HG02938 (cell line): ENCODE measurements around the gene DCHS1.

Source experiments
- ATAC-seq: cut with Tn5 transposase; IDR thresholded peaks from one replicate; pipeline ENCODE4 v1.9.1; 2021; ENCODE audit warnings: mild to moderate bottlenecking, moderate library complexity; ENCODE audit not compliant: unreplicated experiment

The DCHS1 gene

GRCh38 chr11:6596239-6596877, 59.3 kb downstream of the DCHS1 start:
- ATAC-seq = no peak

- no peak for ATAC-seq
Observed at GRCh38 chr11:6594142-6594768, 61.4 kb downstream of the DCHS1 start.

GRCh38 chr11:6588018-6588417, 67.6 kb downstream of the DCHS1 start:
- ATAC-seq = no peak

- ATAC-seq = no peak
Observed at GRCh38 chr11:6587360-6587953, 68.2 kb downstream of the DCHS1 start.

GRCh38 chr11:6586434-6587359, 68.9 kb downstream of the DCHS1 start:
- no peak for ATAC-seq

GRCh38 chr11:6584528-6584927, 71.1 kb downstream of the DCHS1 start:
- no peak for ATAC-seq

- ATAC-seq = no peak
Observed at GRCh38 chr11:6583584-6583983, 72.0 kb downstream of the DCHS1 start.

- ATAC-seq = no peak
Observed at GRCh38 chr11:6579681-6580080, 75.9 kb downstream of the DCHS1 start.

GRCh38 chr11:6578134-6578533, 77.5 kb downstream of the DCHS1 start:
- ATAC-seq = no peak

- no peak for ATAC-seq
Observed at GRCh38 chr11:6576471-6577373, 78.9 kb downstream of the DCHS1 start.

- ATAC-seq = no peak
Observed at GRCh38 chr11:6574816-6575715, 80.5 kb downstream of the DCHS1 start.

GRCh38 chr11:6572215-6572614, 83.4 kb downstream of the DCHS1 start:
- ATAC-seq = no peak

- ATAC-seq = no peak
Observed at GRCh38 chr11:6571434-6572008, 84.1 kb downstream of the DCHS1 start.
